GM18907 (cell line): ENCODE results near the gene OR10AD1.
"Not testable (repeated sequence)": the region's sequence is repeated elsewhere in the genome, so short reads cannot be mapped to it uniquely, and the experiment has no call there.

Source experiments
- ATAC-seq: cut with Tn5 transposase; IDR thresholded peaks from one replicate; pipeline ENCODE4 v1.9.1; 2021; ENCODE audit warnings: mild to moderate bottlenecking, moderate library complexity; ENCODE audit not compliant: unreplicated experiment

OR10AD1 gene

DNA sequence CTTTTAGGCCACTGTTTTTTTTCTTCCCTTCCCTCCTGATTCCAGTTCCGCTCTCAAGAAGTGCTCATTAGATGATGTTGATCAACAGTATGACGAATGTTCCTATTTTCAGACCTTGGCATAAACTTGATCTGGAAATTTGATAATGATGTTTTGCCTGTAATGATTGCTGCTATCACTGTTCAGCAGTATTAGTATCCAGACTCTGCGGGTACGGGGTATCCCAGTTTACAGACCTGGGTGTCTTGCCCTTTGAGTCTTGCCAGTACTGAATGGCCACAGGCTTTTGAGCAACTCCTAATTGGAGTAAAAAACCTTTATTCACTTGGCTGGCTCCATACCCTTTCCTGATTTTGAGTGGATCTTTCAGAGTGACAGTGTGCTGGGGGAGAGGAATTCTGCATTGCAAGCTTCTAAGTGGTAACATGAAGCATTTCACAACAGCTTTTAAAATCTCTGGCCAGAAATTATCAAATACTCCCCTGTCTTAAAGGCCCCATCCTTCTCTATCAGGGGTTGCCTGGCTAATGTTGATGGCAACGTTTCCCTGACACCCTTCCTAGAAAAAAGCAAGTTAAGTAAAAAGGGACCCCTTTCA lies 39.8 kb downstream of the OR10AD1 start:
- ATAC-seq: no peak

DNA sequence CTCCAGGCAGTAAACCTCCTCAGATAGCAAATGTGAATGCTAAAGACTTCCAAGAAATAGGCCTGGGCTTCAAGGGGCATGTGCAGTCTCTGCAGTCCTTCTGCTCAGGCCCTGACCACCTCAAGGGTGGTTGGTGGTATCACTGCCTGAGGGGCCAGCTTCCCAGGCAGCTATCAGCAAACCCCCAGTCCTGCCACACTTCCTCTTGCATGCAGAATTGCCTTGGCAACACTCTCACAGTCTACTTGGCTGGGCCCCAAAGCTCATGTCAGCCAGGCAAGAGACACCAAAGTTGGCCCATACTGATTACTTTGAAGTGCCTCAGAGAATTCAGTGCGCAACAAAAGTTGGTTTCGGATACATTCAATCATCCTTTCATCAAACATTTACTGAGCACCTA lies 42.3 kb downstream of the OR10AD1 start:
- ATAC-seq: no peak

DNA sequence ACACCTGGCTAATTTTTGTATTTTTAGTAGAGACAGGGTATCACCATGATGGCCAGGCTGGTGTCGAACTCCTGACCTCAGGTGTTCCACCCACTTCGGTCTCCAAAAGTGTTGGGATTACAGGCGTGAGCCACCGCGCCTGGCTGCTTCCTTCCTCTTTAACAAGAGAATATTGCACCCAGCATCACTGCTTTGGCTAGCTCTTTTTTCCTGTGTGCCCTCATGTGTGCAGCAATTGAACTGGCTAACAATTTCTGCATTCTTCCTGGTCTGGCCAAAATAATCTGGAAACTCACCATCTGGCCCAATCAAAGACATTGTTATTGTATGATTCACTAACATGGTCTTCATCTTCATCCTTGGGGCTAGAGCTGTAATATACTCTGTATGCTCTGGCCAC lies 43.0 kb downstream of the OR10AD1 start:
- ATAC-seq: no peak

DNA sequence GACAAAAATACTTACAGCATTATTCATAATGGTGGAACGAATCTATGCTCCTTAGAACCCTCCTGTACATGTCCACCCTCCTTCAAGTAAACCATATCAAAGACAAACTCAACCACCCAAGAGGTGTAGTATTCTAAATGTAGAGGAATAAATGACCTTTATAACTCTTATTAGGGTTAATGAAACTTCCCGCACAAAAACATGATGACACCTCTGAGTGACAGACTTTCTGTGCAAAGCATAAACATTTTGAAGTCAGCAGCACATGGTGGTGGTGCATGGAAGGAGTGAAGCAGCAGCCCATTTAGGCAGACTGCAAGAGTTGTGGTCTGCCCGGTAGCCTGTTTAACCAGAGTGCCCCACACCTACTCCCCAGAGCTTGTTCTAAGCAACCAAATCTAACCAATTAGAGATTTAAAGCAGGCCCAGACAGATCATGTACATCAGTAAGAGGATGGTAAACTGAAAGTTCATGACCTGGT lies 45.2 kb downstream of the OR10AD1 start:
- no peak for ATAC-seq

DNA sequence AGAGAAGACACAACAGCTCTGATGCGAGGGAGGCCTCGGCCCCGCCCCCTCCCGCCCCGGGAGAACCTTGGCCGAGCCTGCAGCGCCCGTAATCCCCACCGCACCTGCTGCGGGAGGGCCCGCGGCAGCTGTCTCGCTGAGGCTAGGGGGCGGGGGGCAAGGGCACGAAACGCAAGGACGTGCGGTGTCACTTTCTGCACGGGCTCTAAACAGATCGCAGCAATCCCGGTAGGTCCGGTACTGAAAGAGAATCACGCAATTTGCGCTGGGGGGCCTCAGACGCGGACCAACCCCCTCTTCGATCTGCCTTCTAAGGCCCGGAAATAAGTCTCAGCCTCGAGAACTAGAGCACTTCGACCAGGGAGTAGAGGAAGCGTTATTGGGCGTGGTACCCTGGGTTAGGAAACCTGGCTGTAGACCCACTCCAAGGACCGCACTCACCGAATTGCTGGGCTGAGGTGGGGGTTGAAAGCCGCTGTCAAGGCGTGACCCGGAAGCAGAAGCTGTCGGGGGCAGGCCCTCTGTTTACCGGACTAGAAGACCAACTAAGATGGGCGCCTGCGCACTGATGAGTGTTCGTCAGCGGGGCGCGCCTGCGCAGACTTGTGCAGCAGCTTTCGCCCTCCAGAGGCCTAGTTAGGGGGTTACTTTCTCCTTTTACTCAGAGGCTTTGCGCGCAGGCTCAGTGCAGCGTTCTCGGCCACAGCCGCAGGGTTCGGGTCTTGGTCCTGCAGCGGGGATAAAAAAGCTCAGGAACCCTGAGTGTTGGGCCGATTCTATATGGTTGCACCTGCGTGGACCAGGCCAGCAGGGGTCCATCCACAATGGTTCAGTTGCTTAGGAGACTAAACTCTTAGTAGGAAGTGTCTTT lies 45.8 kb downstream of the OR10AD1 start, which contains the start of gene ASB8:
Gene ASB8 (minus strand): TSS at position 498 of the 871 bp plus-strand sequence. CDS start 4,019 bp downstream, outside the sequence.
- ATAC-seq: peak; percentile 86

DNA sequence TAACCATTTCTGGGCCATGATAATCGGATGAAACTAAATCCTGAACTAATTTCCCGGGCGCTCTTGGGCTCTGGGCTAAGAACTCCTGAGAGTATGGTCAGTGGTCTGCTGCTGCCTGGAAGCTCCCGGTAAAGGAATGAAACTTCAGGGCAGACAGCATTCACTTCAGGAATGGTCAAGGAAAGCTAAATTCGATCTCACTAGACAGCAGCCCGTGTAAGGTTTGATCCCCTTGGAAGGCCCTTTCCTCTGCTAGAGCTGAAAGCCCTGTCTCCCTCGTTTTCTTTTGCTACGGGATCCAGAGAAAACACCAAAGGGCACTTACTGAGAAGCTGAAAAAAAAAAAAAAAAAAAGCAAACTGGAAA lies 46.5 kb downstream of the OR10AD1 start:
- no peak for ATAC-seq

DNA sequence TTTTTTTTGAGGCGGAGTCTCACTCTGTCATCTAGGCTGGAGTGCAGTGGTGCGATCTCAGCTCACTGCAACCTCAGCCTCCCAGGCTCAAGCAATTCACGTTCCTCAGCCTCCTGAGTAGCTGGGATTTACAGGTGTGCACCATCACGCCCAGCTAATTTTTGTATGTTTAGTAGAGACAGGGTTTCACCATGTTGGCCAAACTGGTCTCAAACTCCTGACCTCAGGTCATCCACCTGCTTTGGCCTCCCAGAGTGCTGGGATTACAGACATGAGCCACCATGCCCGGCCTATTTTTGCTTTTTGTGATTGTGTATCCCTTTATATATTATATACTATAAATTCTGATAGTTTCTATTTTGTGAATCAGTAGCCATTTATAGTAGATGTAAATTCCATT lies 47.3 kb downstream of the OR10AD1 start:
- not testable (repeated sequence) for ATAC-seq
